HG02884 (cell line): Measurements from ENCODE around the gene UNC13C.

Source experiments
- ATAC-seq: cut with Tn5 transposase; IDR thresholded peaks from one replicate; pipeline ENCODE4 v1.9.1; 2021; ENCODE audit warnings: mild to moderate bottlenecking, moderate library complexity; ENCODE audit not compliant: unreplicated experiment

Gene UNC13C

GRCh38 chr15:54101664-54102270, 123.5 kb downstream of the UNC13C start:
- ATAC-seq: no peak

- no peak for ATAC-seq
Measured at GRCh38 chr15:54102704-54103103, 124.5 kb downstream of the UNC13C start.

GRCh38 chr15:54109014-54109413, 130.8 kb downstream of the UNC13C start:
- no peak for ATAC-seq

DNA sequence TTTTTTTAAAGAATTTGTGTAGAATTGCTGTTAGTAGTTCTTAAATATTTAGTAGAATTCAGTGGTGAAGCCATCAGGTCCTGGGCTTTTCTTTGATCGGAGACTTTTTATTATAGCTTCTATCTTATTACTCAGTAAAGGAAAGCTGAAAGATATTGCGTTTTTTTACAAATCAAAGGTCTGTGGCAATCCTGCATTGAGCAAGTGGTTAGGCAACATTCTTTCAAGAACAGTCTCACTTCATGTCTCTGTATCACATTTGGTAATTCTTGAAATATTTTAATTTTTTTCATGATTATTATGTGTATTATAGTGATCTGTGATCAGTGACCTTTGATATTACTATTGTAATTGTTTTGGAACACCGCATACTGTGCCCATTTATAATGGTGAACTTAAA, 140.8 kb downstream of the UNC13C start:
- ATAC-seq: no peak

DNA sequence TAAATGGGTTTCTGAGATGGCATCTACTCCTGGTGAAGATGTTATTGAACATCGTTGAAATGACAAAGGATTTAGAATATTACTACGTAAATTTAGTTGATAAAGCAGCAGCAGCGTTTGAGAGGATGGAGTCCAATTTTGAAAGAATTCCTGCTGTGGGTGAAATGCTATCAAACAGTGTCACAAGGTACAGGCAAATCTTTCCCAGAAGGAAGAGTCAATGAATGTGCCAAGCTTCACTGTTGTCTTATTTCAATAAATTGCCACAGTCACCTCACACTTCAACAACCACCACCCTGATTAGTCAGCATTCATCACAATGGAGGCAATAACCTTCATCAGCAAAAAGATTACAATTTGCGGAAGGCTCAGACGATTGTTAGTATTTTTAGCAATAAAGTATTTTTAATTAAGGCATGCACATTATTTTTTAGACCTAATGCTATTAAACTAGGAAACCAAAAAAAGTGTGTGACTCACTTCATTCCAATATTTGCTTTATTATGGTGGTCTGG, 142.8 kb downstream of the UNC13C start:
- no peak for ATAC-seq

DNA sequence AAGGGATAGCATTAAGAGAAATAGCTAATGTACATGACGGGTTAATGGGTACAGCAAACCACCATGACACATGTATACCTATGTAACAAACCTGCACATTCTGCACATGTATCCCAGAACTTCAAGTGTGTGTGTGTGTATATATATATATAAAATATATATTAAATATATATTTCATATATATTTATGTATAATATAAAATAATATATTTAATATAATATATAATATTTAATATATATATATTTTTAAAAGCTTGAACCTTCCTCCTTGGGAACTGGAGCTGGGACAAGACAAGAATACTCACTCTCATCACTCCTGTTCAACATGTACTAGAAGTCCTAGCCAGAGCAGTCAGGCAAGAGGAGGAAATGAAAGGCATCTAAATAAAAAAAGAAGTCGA, 149.3 kb downstream of the UNC13C start:
- ATAC-seq: no peak

GRCh38 chr15:54131410-54131809, 153.2 kb downstream of the UNC13C start:
- no peak for ATAC-seq

DNA sequence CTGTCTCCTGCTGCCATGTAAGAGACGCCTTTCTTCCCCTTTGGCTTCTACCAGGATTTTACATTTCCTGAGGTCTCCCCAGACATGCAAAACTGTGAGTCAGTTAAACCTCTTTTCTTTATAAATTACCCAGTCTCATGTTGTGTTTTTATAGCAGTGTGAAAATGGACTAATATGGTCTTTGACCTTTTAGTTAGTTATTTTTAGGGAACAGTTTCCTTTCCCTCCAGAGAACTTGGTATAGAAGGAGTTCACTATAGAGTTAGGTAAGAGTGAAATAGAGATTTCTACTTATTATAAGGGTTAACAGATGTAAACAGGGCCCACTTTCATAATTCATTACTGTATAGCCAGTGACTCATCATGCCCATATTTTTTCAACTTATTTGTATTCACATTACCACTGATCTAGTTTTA, 170.9 kb downstream of the UNC13C start:
- no peak for ATAC-seq

DNA sequence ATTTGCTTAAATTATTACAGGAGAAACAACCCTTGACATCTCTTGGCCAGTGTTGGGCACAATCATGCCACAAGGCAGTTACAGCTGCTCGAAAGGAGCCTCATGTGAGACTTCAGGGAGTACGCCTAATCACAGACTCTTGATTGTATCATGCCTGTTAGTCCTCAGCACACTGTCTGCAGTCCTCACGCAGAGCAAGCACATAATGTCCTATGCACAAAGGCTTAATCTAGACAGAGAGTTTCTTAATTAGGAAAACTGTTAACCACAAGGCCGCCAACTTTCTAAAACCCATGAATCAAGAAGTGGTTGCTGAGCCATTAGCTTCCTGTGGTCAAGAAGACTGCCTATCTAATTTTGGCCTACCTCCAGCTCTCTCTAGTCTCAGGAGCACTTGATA, 172.0 kb downstream of the UNC13C start:
- no peak for ATAC-seq

DNA sequence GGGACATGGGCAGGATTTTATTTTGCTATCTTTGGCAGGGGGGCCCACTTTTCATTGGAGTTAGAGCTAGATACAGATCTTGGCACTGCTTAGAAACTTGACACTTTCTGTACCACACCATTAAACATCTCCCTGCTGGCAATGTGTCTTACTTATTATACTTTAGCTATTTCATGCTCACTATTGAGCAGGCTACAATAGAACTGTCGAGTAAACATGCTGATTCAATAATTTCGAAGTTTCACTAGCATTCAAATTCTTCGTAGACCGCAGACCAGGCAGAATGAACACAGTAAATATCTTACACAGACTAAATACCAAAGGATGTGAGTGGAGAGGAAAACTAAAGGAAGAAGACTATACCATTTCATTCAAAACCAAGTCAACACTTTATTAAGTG, 180.8 kb downstream of the UNC13C start:
- ATAC-seq: no peak

DNA sequence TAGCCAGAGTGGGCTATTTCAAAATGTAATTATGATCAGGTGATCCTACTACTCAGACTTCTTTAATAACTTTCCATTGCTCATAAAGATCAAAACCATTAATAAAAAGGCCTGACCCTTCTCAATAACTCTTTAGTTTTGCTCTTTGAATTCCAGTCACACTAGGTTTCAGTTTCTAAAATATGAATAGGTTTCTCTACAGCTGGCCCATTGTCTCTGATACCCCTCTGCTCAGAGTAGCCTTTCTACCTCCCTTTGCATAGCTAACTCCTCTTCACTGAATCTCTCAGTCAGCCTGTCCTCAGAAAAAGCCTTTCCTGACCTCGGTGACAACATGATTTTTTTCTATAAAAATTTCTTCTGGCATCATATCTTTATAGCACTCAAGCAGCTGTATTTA, 209.1 kb downstream of the UNC13C start:
- no peak for ATAC-seq

DNA sequence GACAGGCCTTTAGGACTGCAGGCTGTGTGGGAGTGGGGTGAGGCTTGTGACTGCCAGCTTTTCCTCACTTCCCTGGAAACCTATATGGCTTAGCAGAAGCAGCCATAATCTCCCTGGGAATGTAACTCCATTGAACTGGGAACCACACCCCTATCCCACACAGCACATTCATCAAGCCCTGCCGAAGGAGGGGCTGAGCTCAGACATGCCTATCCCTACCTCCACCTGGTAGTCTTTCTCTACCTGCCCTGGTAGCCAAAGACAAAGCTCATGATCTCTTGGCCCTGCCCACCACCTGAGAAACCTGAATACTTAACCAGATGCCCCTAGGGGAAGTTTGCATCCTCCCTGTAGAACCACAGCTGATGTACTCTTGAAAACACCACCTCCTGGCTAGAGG, 219.8 kb downstream of the UNC13C start:
- no peak for ATAC-seq

DNA sequence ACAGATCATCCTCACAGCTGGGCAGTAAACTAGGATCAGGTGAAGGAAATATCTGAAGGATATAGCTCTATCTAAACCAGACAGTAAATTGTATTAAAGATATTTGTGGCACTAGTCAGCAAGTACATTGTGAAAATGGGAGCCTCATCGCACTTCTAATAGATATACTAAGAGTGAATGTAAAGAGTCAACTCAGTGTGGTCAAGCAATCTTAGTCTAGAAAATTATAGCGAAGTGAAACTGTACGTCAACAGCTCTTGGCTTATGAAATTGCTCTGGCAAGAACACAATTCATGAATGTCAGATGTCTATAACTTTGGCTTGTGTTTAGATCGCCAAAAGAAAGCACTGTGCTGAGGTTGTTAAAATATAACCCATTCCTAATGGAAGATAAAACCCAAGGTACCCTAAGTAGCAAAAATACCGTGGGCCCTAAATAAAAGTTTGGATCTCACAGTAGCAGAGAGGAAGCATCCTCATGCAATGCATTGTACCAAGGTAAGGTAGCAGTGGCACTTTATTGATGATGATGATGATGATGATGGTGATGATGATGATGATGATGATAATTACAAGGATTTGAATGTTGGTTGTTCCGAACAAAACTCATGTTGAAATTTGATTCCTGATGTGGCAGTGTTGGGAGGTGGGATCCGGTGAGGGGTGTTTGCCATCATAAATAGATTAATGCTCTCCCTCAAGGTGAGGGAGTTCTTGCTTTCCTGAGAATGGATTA, 228.5 kb downstream of the UNC13C start:
- no peak for ATAC-seq

DNA sequence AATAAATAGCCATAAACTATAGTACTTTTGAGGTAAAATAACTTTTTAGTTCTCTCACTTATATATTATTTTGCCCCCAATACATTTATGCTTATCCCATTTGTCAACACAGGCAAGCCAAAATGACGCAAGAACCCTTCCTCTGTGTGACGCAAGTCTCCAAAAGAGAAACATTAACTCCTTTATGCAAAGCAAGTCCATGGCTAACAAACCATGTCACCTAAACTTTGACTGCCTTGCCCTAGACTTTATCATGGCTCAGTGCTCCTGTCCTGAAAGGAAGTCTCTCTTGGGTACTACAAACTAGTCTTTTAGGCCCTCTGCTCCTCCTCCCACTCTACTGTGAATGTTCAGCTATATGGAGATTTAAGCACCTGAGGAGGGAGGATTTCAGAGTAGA, 230.5 kb downstream of the UNC13C start:
- no peak for ATAC-seq

- no peak for ATAC-seq
Measured at GRCh38 chr15:54212635-54213034, 234.4 kb downstream of the UNC13C start.

GRCh38 chr15:54226455-54226854, 248.2 kb downstream of the UNC13C start:
- no peak for ATAC-seq

- no peak for ATAC-seq
Measured at GRCh38 chr15:54227569-54227968, 249.3 kb downstream of the UNC13C start.

- no peak for ATAC-seq
Measured at GRCh38 chr15:54250326-54250725, 272.1 kb downstream of the UNC13C start.

- ATAC-seq: no peak
Measured at GRCh38 chr15:54256190-54256589, 277.9 kb downstream of the UNC13C start.

DNA sequence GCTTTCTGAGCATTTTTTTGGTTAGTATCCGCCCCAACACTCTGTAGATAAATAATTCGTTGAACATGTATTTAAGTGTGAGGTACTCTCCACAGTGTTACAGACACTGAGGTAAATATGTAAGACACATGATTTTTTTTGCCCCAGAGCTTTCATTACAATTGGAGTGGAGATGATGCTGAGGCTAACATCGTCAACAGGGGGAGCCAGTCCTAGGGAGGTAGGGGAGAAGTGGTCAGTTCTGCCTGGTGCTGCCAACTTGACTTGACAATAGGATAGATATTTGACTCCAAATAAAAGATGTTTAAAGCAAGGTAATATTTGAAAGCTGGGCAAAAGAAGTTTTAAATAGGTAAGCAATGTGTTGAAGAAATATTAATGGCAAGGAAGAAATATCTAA, 295.7 kb downstream of the UNC13C start:
- ATAC-seq: no peak

DNA sequence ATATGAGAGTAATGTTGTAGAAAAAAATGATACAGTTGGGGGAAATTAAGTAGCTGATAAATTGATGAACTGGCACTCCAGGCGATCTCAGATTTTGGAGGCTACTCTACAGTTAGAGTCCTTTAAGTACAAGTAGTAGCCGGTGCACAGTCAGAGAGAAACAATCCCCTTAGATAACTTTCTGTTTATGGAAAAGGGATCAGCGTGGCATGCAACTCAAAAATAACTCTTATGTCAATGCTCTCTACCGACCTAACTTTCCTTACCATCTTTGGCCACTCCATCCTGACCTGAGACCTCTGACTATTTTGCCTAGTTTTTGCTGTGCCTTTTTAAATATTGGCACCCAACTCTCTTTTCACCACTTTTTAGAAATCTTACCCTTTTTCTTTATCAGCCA, 299.6 kb downstream of the UNC13C start:
- no peak for ATAC-seq

DNA sequence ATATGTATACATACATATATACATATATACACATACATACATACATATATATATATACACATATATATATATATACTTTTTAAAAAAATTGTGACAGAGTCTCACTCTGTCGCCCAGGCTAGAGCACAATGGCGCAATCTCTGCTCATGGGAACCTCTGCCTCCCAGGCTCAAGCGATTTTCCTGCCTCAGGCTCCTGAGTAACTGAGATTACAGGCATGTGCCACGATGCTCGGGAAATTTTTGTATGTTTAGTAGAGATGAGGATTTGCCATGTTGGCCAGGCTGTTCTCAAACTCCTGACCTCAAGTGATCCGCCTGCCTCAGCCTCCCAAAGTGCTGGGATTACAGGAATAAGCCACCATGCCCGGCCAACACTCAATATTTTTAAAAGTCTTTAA, 302.5 kb downstream of the UNC13C start:
- ATAC-seq: no peak
